Choroid plexus epithelial cell (primary cell): ENCODE results near the gene PCTP.
A peak's percentile ranks its signal among the peaks of the same experiment; 100 is the strongest.

Experiments used
- DNase-seq: peaks from one replicate; pipeline ENCODE4 v3.0.0-alpha.2; 2010; ENCODE audit warnings: low read depth
- H3K4me3 ChIP-seq: 2 replicates; pipeline ENCODE4 v1.5.1; 2011; ENCODE audit warnings: low read depth, mild to moderate bottlenecking, control low read depth, low read length, moderate library complexity
- CTCF ChIP-seq: conservative IDR thresholded peaks from 2 replicates; pipeline ENCODE4 v1.5.1; 2011; ENCODE audit warnings: low read depth, mild to moderate bottlenecking, control low read depth, inconsistent platforms, low read length, moderate library complexity

PCTP gene

GRCh38 chr17:55743103-55743679 is 7.7 kb upstream of the PCTP start:
- DNase-seq = peak; percentile 15
- no peak for TF ChIP-seq CTCF
- H3K4me3 ChIP-seq = no peak overlapping the region

GRCh38 chr17:55745258-55745657 is 5.6 kb upstream of the PCTP start:
- no peak overlapping the region for H3K4me3 ChIP-seq
- no peak for TF ChIP-seq CTCF
- DNase-seq = no peak

GRCh38 chr17:55746466-55746865 is 4.4 kb upstream of the PCTP start:
- no peak overlapping the region for H3K4me3 ChIP-seq
- no peak for DNase-seq
- no peak for TF ChIP-seq CTCF

GRCh38 chr17:55747209-55747608 is 3.6 kb upstream of the PCTP start:
- no peak for DNase-seq
- no peak overlapping the region for H3K4me3 ChIP-seq
- TF ChIP-seq CTCF = no peak

- no peak overlapping the region for H3K4me3 ChIP-seq
- DNase-seq = no peak
- no peak for TF ChIP-seq CTCF
These were observed 2.0 kb upstream of the PCTP start for GRCh38 chr17:55748841-55749240.

- no peak overlapping the region for H3K4me3 ChIP-seq
- no peak for DNase-seq
- no peak for TF ChIP-seq CTCF
These were observed 866 bp upstream of the PCTP start for GRCh38 chr17:55749985-55750384.

- H3K4me3 ChIP-seq = peak overlapping the region; percentile 84
- no peak for TF ChIP-seq CTCF
- no peak for DNase-seq
These were observed 934 bp downstream of the PCTP start for GRCh38 chr17:55751720-55752250.
